Ovary (tissue), 3 donors: ENCODE measurements around the gene CTNND2.

Experiments used
- CTCF ChIP-seq, 3 donors: fragments of 450-650 bp in 2 of 3; fragments of 200-600 bp in 1 of 3; IDR thresholded peaks; one replicate each; pipeline versions ENCODE4 v1.5.1 to v1.8.0; 2016 to 2022; ENCODE audit warnings: antibody characterized with exemption in 3 of 3, mild to moderate bottlenecking in 1 of 3
- POLR2A ChIP-seq: fragments of 450-650 bp; IDR thresholded peaks from one replicate; pipeline ENCODE4 v1.6.1; 2017; ENCODE audit warnings: antibody characterized with exemption, mild to moderate bottlenecking, moderate library complexity
- donor health status: DM: no; HTN: no; CAD: no.

- no peak for TF ChIP-seq CTCF (IDR thresholded peaks at IDR 0.05)
- TF ChIP-seq POLR2A = no peak
Measured at GRCh38 chr5:11675184-11675583, 229.1 kb downstream of the CTNND2 start.
